Measurements from ENCODE around the gene BORCS5.

DNA sequence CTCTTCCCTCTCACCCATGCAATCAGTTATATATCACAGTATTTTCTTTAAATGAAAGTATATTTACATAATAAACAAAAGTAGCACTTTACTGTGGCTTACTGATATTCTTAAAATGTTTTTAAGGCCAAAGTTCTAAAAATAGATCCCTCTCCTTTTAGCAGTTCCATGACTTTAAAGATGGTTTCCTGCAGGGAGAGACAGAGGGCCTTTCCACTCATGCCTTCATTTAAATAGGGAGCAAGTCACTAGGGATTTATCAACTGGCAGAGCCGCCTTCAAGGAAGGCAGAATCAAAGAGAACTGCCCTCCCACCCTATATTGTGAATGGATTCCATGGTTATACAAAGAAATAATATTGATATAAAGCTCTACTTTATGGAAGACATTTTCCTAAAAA lies 150.2 kb downstream of the BORCS5 start:
- TF ChIP-seq, protein P1, sequence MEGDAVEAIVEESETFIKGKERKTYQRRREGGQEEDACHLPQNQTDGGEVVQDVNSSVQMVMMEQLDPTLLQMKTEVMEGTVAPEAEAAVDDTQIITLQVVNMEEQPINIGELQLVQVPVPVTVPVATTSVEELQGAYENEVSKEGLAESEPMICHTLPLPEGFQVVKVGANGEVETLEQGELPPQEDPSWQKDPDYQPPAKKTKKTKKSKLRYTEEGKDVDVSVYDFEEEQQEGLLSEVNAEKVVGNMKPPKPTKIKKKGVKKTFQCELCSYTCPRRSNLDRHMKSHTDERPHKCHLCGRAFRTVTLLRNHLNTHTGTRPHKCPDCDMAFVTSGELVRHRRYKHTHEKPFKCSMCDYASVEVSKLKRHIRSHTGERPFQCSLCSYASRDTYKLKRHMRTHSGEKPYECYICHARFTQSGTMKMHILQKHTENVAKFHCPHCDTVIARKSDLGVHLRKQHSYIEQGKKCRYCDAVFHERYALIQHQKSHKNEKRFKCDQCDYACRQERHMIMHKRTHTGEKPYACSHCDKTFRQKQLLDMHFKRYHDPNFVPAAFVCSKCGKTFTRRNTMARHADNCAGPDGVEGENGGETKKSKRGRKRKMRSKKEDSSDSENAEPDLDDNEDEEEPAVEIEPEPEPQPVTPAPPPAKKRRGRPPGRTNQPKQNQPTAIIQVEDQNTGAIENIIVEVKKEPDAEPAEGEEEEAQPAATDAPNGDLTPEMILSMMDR (IDR thresholded peaks at IDR 0.05) = no peak
- no peak for TF ChIP-seq SIN3A (IDR thresholded peaks at IDR 0.05; ENCODE audit: borderline replicate concordance, insufficient read depth, low read depth, low read length)
- no peak for TF ChIP-seq POLR2AphosphoS5 (IDR thresholded peaks at IDR 0.05; ENCODE audit: low read depth, low read length)
- TF ChIP-seq, protein P2, sequence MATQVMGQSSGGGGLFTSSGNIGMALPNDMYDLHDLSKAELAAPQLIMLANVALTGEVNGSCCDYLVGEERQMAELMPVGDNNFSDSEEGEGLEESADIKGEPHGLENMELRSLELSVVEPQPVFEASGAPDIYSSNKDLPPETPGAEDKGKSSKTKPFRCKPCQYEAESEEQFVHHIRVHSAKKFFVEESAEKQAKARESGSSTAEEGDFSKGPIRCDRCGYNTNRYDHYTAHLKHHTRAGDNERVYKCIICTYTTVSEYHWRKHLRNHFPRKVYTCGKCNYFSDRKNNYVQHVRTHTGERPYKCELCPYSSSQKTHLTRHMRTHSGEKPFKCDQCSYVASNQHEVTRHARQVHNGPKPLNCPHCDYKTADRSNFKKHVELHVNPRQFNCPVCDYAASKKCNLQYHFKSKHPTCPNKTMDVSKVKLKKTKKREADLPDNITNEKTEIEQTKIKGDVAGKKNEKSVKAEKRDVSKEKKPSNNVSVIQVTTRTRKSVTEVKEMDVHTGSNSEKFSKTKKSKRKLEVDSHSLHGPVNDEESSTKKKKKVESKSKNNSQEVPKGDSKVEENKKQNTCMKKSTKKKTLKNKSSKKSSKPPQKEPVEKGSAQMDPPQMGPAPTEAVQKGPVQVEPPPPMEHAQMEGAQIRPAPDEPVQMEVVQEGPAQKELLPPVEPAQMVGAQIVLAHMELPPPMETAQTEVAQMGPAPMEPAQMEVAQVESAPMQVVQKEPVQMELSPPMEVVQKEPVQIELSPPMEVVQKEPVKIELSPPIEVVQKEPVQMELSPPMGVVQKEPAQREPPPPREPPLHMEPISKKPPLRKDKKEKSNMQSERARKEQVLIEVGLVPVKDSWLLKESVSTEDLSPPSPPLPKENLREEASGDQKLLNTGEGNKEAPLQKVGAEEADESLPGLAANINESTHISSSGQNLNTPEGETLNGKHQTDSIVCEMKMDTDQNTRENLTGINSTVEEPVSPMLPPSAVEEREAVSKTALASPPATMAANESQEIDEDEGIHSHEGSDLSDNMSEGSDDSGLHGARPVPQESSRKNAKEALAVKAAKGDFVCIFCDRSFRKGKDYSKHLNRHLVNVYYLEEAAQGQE (IDR thresholded peaks at IDR 0.05; ENCODE audit: insufficient read depth in 1 of 2, low read depth in 2 of 2, low read length in 1 of 2) = no peak
- TF ChIP-seq TCF7L2 (IDR thresholded peaks at IDR 0.05; ENCODE audit: low read depth, low read length) = no peak

Measured in Panc1 (cell line).